Type B pancreatic cell (in vitro differentiated cells): Measurements from ENCODE around the gene STKLD1. TPM values are rescaled to one million over a fixed set of nuclear protein-coding genes. Genes with fewer than 3 reads are reported as not detected.

Experiments used
- DNase-seq: peaks from one replicate; pipeline ENCODE4 v3.0.0; 2021; ENCODE audit warnings: mixed read lengths; ENCODE audit not compliant: unreplicated experiment; ENCODE audit errors: extremely low spot score
- H3K27ac Mint-ChIP-seq: 2 replicates; pipeline ENCODE4 v1.8.0; 2021; ENCODE audit warnings: mild to moderate bottlenecking, mixed read lengths
- H3K27me3 Mint-ChIP-seq: 2 replicates; pipeline ENCODE4 v1.8.0; 2021; ENCODE audit warnings: mixed read lengths
- H3K36me3 Mint-ChIP-seq: 2 replicates; pipeline ENCODE4 v1.8.0; 2021; ENCODE audit warnings: mixed read lengths
- H3K4me1 Mint-ChIP-seq: one replicate; pipeline ENCODE4 v1.8.0; 2021; ENCODE audit warnings: mixed read lengths; ENCODE audit not compliant: unreplicated experiment
- H3K4me3 Mint-ChIP-seq: 2 replicates; pipeline ENCODE4 v1.8.0; 2021; ENCODE audit warnings: mild to moderate bottlenecking, mixed read lengths
- H3K9me3 Mint-ChIP-seq: 2 replicates; pipeline ENCODE4 v1.8.0; 2021; ENCODE audit warnings: mixed read lengths
- CTCF ChIP-seq: fragments of 200-600 bp; sonication (generic); conservative IDR thresholded peaks from 2 replicates; pipeline ENCODE4 v1.5.0; 2021; ENCODE audit warnings: antibody characterized with exemption, mild to moderate bottlenecking
- total RNA-seq: library from RNA; stranded (reverse); gene quantifications from 2 replicates; pipeline ENCODE4 v1.2.1, GENCODE V29; 2021; ENCODE audit warnings: low replicate concordance

Gene STKLD1
- total RNA-seq, 1 donor from 2014 or later, result 3.9 TPM

GRCh38 chr9:133335924-133336811, 40.0 kb upstream of the STKLD1 start, which contains the start of gene SURF6:
TSS of gene SURF6 (minus strand) at chr9:133336188. CDS start at chr9:133336132, 56 bp downstream.
- Mint-ChIP-seq H3K9me3 (no peaks in the 10 kb centered on the region), H3K27me3 (no peaks in the 10 kb centered on the region), H3K4me1 (peaks cover 14% of the 10 kb centered on the region), H3K27ac (peak within 1 kb of the TSS; percentile 88), H3K36me3 (peaks cover 10% of the 10 kb centered on the region), H3K4me3 (peak within 1 kb of the TSS; percentile 98)
- peak; percentile 92 for DNase-seq
- TF ChIP-seq CTCF, result no peak

GRCh38 chr9:133339641-133340040, 36.5 kb upstream of the STKLD1 start:
- Mint-ChIP-seq H3K27ac (no peak overlapping the region), H3K4me3 (no peak overlapping the region), H3K27me3 (no peaks in the 10 kb centered on the region), H3K9me3 (no peaks in the 10 kb centered on the region), H3K4me1 (peaks cover 5% of the 10 kb centered on the region), H3K36me3 (peaks cover 10% of the 10 kb centered on the region)
- no peak for TF ChIP-seq CTCF
- DNase-seq, result no peak

- Mint-ChIP-seq H3K4me1 (peaks cover 3% of the 10 kb centered on the region), H3K9me3 (no peaks in the 10 kb centered on the region), H3K27ac (no peak overlapping the region), H3K27me3 (no peaks in the 10 kb centered on the region), H3K36me3 (peaks cover 8% of the 10 kb centered on the region), H3K4me3 (no peak overlapping the region)
- DNase-seq, result no peak
- TF ChIP-seq CTCF, result no peak
Observed at GRCh38 chr9:133340256-133340655, 35.9 kb upstream of the STKLD1 start.

- DNase-seq, result no peak
- no peak for TF ChIP-seq CTCF
- Mint-ChIP-seq H3K27ac (no peak overlapping the region), H3K36me3 (peaks cover 5% of the 10 kb centered on the region), H3K4me1 (no peaks in the 10 kb centered on the region), H3K9me3 (no peaks in the 10 kb centered on the region), H3K4me3 (no peak overlapping the region), H3K27me3 (no peaks in the 10 kb centered on the region)
Observed at GRCh38 chr9:133340916-133341315, 35.2 kb upstream of the STKLD1 start.

GRCh38 chr9:133341369-133342068, 34.6 kb upstream of the STKLD1 start:
- Mint-ChIP-seq H3K4me1 (peaks cover 4% of the 10 kb centered on the region), H3K27me3 (no peaks in the 10 kb centered on the region), H3K9me3 (no peaks in the 10 kb centered on the region), H3K27ac (no peak overlapping the region), H3K36me3 (peaks cover 5% of the 10 kb centered on the region), H3K4me3 (no peak overlapping the region)
- no peak for DNase-seq
- no peak for TF ChIP-seq CTCF
